Measurements from ENCODE around the gene YAF2. TPM values are rescaled to one million over a fixed set of nuclear protein-coding genes. Genes with fewer than 3 reads are reported as not detected.

The YAF2 gene
- total and polyA plus RNA-seq, 2 donors, result 13.7 to 40.8 TPM

Other genes with a start within 250 kb of the YAF2 start
- 39.2 TPM for gene GXYLT1, start 93.4 kb downstream of the YAF2 start, total RNA-seq
- gene GXYLT1, start 93.4 kb downstream of the YAF2 start, polyA plus RNA-seq, result 3.6 TPM
- gene ZCRB1, start 87.8 kb upstream of the YAF2 start, total RNA-seq, result 27.7 TPM
- gene ZCRB1, start 87.8 kb upstream of the YAF2 start, polyA plus RNA-seq, result 41.6 TPM
- gene PPHLN1, start 87.9 kb upstream of the YAF2 start, total RNA-seq, result 104 TPM
- 39.6 TPM for gene PPHLN1, start 87.9 kb upstream of the YAF2 start, polyA plus RNA-seq

Data from urinary bladder (tissue), 2 donors.